HepG2 (cell line): ENCODE results near the gene OAF. TPM values are rescaled to one million over a fixed set of nuclear protein-coding genes. Genes with fewer than 3 reads are reported as not detected.

Source experiments
- DR1 ChIP-seq: sonication (generic); formaldehyde crosslinking; IDR thresholded peaks from 2 replicates; pipeline ENCODE4 v1.8.0; 2021; ENCODE audit warnings: mild to moderate bottlenecking, missing genetic modification reagents, inconsistent platforms
- FOXK1 ChIP-seq: sonication (generic); formaldehyde crosslinking; IDR thresholded peaks from 2 replicates; pipeline ENCODE4 v1.4.0; 2020; ENCODE audit warnings: low read depth, missing genetic modification reagents, borderline replicate concordance
- HES4 ChIP-seq: sonication (generic); formaldehyde crosslinking; IDR thresholded peaks from 2 replicates; pipeline ENCODE4 v1.9.0; 2021; ENCODE audit warnings: mild to moderate bottlenecking, missing genetic modification reagents, borderline replicate concordance
- KAT2B ChIP-seq: fragments of 150-350 bp; IDR thresholded peaks from 2 replicates; pipeline ENCODE4 v1.6.1; 2014; ENCODE audit warnings: low read depth, low read length, borderline replicate concordance
- KDM5B ChIP-seq: sonication (generic); formaldehyde crosslinking; IDR thresholded peaks from 2 replicates; pipeline ENCODE4 v1.4.0; 2020; ENCODE audit warnings: missing genetic modification reagents, mild to moderate bottlenecking, borderline replicate concordance
- PTBP1 ChIP-seq: fragments of 200-400 bp; formaldehyde crosslinking; IDR thresholded peaks from 2 replicates; pipeline ENCODE4 v1.6.1; 2018; ENCODE audit warnings: low read length, low read depth; ENCODE audit not compliant: poor library complexity, severe bottlenecking
- RFXANK ChIP-seq: IDR thresholded peaks from 2 replicates; pipeline ENCODE4 v1.6.1; 2016
- SP5 ChIP-seq: IDR thresholded peaks from 2 replicates; pipeline ENCODE4 v1.6.1; 2016; ENCODE audit warnings: low read depth, borderline replicate concordance
- STAG1 ChIP-seq: sonication (generic); formaldehyde crosslinking; IDR thresholded peaks from 2 replicates; pipeline ENCODE4 v1.4.0; 2020; ENCODE audit warnings: missing genetic modification reagents
- ZFP36 ChIP-seq: fragments of 150-350 bp; IDR thresholded peaks from 2 replicates; pipeline ENCODE4 v1.6.1; 2018; ENCODE audit warnings: borderline replicate concordance, low read length, low read depth; ENCODE audit not compliant: partially characterized antibody
- ZMYM4 ChIP-seq: sonication (generic); formaldehyde crosslinking; IDR thresholded peaks from 2 replicates; pipeline ENCODE4 v1.8.1; 2023; ENCODE audit warnings: mild to moderate bottlenecking, missing genetic modification reagents
- ZNF382 ChIP-seq: sonication (generic); formaldehyde crosslinking; IDR thresholded peaks from 2 replicates; pipeline ENCODE4 v1.5.0; 2020; ENCODE audit warnings: missing genetic modification reagents, mild to moderate bottlenecking, borderline replicate concordance
- ZNF460 ChIP-seq: sonication (generic); formaldehyde crosslinking; IDR thresholded peaks from 2 replicates; pipeline ENCODE4 v1.5.1; 2020; ENCODE audit warnings: missing genetic modification reagents, mild to moderate bottlenecking, borderline replicate concordance
- ZNF660 ChIP-seq: sonication (generic); formaldehyde crosslinking; IDR thresholded peaks from 2 replicates; pipeline ENCODE4 v1.5.1; 2020; ENCODE audit warnings: mild to moderate bottlenecking, low read depth, missing genetic modification reagents, borderline replicate concordance
- ZNF749 ChIP-seq: sonication (generic); formaldehyde crosslinking; IDR thresholded peaks from 2 replicates; pipeline ENCODE4 v1.8.0; 2022; ENCODE audit warnings: mild to moderate bottlenecking, missing genetic modification reagents, moderate library complexity, borderline replicate concordance
- polyA plus RNA-seq, 8 experiments: library from polyadenylated mRNA; depleted of rRNA in 3 of 8; stranded (reverse) in 7 of 8; unstranded in 1 of 8; fragments of >200 nt; fragmentation: Illumina TruSeq in 4 of 8; extraction: Trizol in 4 of 8; gene quantifications; 2 replicates each; pipeline versions ENCODE4 v1.2.1 to v1.2.3, GENCODE V29; 2011 to 2016; ENCODE audit warnings: low read depth in 4 of 8, missing spikeins in 1 of 8, mixed read lengths in 1 of 8; ENCODE audit not compliant: insufficient read depth in 1 of 8
- total RNA-seq, 5 experiments: library from RNA; depleted of rRNA; stranded (reverse); fragments of >200 nt; fragmentation: Illumina TruSeq; extraction: Trizol; gene quantifications; 2 replicates each; pipeline ENCODE4 v1.2.3, GENCODE V29; 2016; ENCODE audit warnings: low read depth in 1 of 5
- TF ChIP-seq, protein P1 (sequence below): sonication (generic); formaldehyde crosslinking; IDR thresholded peaks from 2 replicates; pipeline ENCODE4 v1.4.0; 2020; ENCODE audit warnings: missing genetic modification reagents
- TF ChIP-seq, protein P2 (sequence below): sonication (generic); formaldehyde crosslinking; IDR thresholded peaks from 2 replicates; pipeline ENCODE4 v1.4.0; 2020; ENCODE audit warnings: mild to moderate bottlenecking, missing genetic modification reagents
- TF ChIP-seq, protein P3 (sequence below): sonication (generic); formaldehyde crosslinking; conservative IDR thresholded peaks from 2 replicates; pipeline ENCODE4 v1.8.0; 2022; ENCODE audit warnings: missing genetic modification reagents
- TF ChIP-seq, protein P4 (sequence below): sonication (generic); formaldehyde crosslinking; IDR thresholded peaks from 2 replicates; pipeline ENCODE4 v1.5.1; 2020; ENCODE audit warnings: missing genetic modification reagents, mild to moderate bottlenecking, borderline replicate concordance
- TF ChIP-seq, protein P5 (sequence below): sonication (generic); formaldehyde crosslinking; IDR thresholded peaks from 2 replicates; pipeline ENCODE4 v1.5.1; 2020; ENCODE audit warnings: missing genetic modification reagents, mild to moderate bottlenecking, borderline replicate concordance
- TF ChIP-seq, protein P6 (sequence below): sonication (generic); formaldehyde crosslinking; IDR thresholded peaks from 2 replicates; pipeline ENCODE4 v1.9.0; 2021; ENCODE audit warnings: missing genetic modification reagents, borderline replicate concordance

OAF gene
- total and polyA plus RNA-seq, 2 of the 13 experiments (the other 11 are each of a cell fraction or from before 2014, with no cell fraction given), result 63.7 to 94.6 TPM

DNA sequence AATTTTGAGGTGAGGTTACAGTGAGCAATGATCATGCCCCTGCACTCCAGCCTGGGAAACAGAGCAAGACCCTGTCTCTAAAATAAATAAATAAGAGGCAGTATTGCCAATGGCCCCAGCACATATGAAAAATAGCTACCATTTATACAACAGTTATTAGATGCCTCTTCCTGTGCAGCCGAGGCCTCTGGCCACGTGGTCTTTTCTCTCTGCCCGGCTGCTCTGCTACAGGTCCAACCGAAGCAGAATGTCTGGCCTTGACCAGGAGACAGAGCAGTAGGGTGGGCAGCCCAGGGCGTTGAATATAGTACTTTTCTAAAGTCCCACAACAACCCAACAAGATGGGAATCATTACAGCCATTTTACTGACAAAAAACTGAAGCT, 12.4 kb upstream of the OAF start (continued):
- TF ChIP-seq, protein P1, sequence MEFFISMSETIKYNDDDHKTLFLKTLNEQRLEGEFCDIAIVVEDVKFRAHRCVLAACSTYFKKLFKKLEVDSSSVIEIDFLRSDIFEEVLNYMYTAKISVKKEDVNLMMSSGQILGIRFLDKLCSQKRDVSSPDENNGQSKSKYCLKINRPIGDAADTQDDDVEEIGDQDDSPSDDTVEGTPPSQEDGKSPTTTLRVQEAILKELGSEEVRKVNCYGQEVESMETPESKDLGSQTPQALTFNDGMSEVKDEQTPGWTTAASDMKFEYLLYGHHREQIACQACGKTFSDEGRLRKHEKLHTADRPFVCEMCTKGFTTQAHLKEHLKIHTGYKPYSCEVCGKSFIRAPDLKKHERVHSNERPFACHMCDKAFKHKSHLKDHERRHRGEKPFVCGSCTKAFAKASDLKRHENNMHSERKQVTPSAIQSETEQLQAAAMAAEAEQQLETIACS (CRISPR knock-in tag), result no peak
- TF ChIP-seq, protein P2, sequence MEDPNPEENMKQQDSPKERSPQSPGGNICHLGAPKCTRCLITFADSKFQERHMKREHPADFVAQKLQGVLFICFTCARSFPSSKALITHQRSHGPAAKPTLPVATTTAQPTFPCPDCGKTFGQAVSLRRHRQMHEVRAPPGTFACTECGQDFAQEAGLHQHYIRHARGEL, result no peak
- no peak for TF ChIP-seq RFXANK (CRISPR knock-in tag)
- TF ChIP-seq DR1 (CRISPR knock-in tag), result no peak
- TF ChIP-seq FOXK1, result no peak
- TF ChIP-seq KDM5B (CRISPR knock-in tag), result no peak; the same call in 1 of the 2 replicates
- TF ChIP-seq KAT2B, result no peak
- TF ChIP-seq, protein P3, sequence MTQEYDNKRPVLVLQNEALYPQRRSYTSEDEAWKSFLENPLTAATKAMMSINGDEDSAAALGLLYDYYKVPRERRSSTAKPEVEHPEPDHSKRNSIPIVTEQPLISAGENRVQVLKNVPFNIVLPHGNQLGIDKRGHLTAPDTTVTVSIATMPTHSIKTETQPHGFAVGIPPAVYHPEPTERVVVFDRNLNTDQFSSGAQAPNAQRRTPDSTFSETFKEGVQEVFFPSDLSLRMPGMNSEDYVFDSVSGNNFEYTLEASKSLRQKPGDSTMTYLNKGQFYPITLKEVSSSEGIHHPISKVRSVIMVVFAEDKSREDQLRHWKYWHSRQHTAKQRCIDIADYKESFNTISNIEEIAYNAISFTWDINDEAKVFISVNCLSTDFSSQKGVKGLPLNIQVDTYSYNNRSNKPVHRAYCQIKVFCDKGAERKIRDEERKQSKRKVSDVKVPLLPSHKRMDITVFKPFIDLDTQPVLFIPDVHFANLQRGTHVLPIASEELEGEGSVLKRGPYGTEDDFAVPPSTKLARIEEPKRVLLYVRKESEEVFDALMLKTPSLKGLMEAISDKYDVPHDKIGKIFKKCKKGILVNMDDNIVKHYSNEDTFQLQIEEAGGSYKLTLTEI, result no peak
- TF ChIP-seq PTBP1, result no peak
- no peak for TF ChIP-seq STAG1
- TF ChIP-seq ZMYM4 (CRISPR knock-in tag), result no peak
- no peak for TF ChIP-seq ZNF660
- TF ChIP-seq SP5, result no peak
- no peak for TF ChIP-seq HES4 (CRISPR knock-in tag)
- no peak for TF ChIP-seq ZNF382 (CRISPR knock-in tag)
- TF ChIP-seq, protein P4, sequence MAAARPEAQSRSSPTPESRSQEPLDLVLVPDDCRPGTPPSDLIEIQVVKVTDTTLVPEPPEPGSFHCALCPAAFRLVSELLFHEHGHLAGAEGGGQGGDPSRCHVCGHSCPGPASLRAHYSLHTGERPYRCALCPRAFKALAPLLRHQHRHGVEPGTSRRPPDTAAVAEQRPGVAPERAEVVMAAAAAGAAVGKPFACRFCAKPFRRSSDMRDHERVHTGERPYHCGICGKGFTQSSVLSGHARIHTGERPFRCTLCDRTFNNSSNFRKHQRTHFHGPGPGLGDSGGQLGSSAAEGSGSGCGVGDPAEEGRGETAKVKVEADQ (CRISPR knock-in tag), result peak; percentile 57; the same call in 1 of the 2 replicates
- TF ChIP-seq ZFP36, result no peak
- no peak for TF ChIP-seq ZNF749 (CRISPR knock-in tag)
- TF ChIP-seq, protein P5, sequence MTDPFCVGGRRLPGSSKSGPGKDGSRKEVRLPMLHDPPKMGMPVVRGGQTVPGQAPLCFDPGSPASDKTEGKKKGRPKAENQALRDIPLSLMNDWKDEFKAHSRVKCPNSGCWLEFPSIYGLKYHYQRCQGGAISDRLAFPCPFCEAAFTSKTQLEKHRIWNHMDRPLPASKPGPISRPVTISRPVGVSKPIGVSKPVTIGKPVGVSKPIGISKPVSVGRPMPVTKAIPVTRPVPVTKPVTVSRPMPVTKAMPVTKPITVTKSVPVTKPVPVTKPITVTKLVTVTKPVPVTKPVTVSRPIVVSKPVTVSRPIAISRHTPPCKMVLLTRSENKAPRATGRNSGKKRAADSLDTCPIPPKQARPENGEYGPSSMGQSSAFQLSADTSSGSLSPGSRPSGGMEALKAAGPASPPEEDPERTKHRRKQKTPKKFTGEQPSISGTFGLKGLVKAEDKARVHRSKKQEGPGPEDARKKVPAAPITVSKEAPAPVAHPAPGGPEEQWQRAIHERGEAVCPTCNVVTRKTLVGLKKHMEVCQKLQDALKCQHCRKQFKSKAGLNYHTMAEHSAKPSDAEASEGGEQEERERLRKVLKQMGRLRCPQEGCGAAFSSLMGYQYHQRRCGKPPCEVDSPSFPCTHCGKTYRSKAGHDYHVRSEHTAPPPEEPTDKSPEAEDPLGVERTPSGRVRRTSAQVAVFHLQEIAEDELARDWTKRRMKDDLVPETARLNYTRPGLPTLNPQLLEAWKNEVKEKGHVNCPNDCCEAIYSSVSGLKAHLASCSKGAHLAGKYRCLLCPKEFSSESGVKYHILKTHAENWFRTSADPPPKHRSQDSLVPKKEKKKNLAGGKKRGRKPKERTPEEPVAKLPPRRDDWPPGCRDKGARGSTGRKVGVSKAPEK (CRISPR knock-in tag), result no peak
- TF ChIP-seq, protein P6, sequence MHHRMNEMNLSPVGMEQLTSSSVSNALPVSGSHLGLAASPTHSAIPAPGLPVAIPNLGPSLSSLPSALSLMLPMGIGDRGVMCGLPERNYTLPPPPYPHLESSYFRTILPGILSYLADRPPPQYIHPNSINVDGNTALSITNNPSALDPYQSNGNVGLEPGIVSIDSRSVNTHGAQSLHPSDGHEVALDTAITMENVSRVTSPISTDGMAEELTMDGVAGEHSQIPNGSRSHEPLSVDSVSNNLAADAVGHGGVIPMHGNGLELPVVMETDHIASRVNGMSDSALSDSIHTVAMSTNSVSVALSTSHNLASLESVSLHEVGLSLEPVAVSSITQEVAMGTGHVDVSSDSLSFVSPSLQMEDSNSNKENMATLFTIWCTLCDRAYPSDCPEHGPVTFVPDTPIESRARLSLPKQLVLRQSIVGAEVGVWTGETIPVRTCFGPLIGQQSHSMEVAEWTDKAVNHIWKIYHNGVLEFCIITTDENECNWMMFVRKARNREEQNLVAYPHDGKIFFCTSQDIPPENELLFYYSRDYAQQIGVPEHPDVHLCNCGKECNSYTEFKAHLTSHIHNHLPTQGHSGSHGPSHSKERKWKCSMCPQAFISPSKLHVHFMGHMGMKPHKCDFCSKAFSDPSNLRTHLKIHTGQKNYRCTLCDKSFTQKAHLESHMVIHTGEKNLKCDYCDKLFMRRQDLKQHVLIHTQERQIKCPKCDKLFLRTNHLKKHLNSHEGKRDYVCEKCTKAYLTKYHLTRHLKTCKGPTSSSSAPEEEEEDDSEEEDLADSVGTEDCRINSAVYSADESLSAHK, result no peak
- TF ChIP-seq ZNF460 (CRISPR knock-in tag), result no peak
